K562 (cell line): ENCODE measurements around the gene COL5A3. TPM values are rescaled to one million over a fixed set of nuclear protein-coding genes. Genes with fewer than 3 reads are reported as not detected.

Experiments used
- CHCHD3 ChIP-seq: fragments of 250-450 bp; sonication (Bioruptor Pico); IDR thresholded peaks from 2 replicates; pipeline ENCODE4 v2.1.2; 2022; ENCODE audit warnings: mild to moderate bottlenecking
- LARP7 ChIP-seq: fragments of 450-650 bp; IDR thresholded peaks from 2 replicates; pipeline ENCODE4 v1.6.1; 2016
- MAZ ChIP-seq, 2 experiments: fragments of 450-650 bp in 1 of 2; sonication (generic) in 1 of 2; formaldehyde crosslinking; IDR thresholded peaks in 1 of 2; conservative IDR thresholded peaks in 1 of 2; 2 replicates each; pipeline versions ENCODE4 v1.4.0 to v1.5.0; 2020; ENCODE audit warnings: mild to moderate bottlenecking in 1 of 2, missing genetic modification reagents in 1 of 2
- RAD21 ChIP-seq, 2 experiments: fragments of 250-450 bp in 1 of 2; fragments of 450-650 bp in 1 of 2; sonication (Bioruptor Pico) in 1 of 2; formaldehyde crosslinking in 1 of 2; IDR thresholded peaks in 1 of 2; conservative IDR thresholded peaks in 1 of 2; 2 replicates each; pipeline versions ENCODE4 v1.4.0 to v1.8.0; 2020 to 2022; ENCODE audit warnings: mild to moderate bottlenecking in 2 of 2, moderate library complexity in 1 of 2
- polyA plus RNA-seq, 8 experiments: library from polyadenylated mRNA; depleted of rRNA in 4 of 8; stranded (reverse) in 5 of 8; unstranded in 3 of 8; fragments of >200 nt; fragmentation: Nextera tagmentation in 2 of 8; fragmentation: Illumina TruSeq in 1 of 8; extraction: Ambion mirVana in 2 of 8; extraction: Trizol in 1 of 8; gene quantifications; 2 replicates each; pipeline versions ENCODE4 v1.2.1 to v1.2.3, GENCODE V29; 2011 to 2014; ENCODE audit warnings: inconsistent platforms in 1 of 8, missing spikeins in 1 of 8
- total RNA-seq, 7 experiments: library from RNA; depleted of rRNA in 6 of 7; stranded (reverse); fragments of >200 nt in 6 of 7; fragmentation: Illumina TruSeq in 2 of 7; extraction: Trizol in 2 of 7; gene quantifications; 2 replicates each; pipeline versions ENCODE4 v1.2.1 to v1.2.3, GENCODE V29; 2011 to 2021; ENCODE audit warnings: low replicate concordance in 1 of 7
- TF ChIP-seq, protein P1 (sequence below): fragments of 200-600 bp; sonication (generic); IDR thresholded peaks from one replicate; pipeline ENCODE4 v1.6.1; 2012; ENCODE audit warnings: mild to moderate bottlenecking, low read depth, low read length, inconsistent platforms
- TF ChIP-seq, protein P2 (sequence below), 3 experiments: IDR thresholded peaks in 2 of 3; conservative IDR thresholded peaks in 1 of 3; 2 replicates each; pipeline ENCODE4 v1.5.1; 2011 to 2012; ENCODE audit warnings: low read length in 3 of 3, mild to moderate bottlenecking in 3 of 3, control low read depth in 2 of 3, improper control_type of control experiment in 1 of 3, inconsistent platforms in 1 of 3, low read depth in 1 of 3, mixed read lengths in 1 of 3, moderate library complexity in 1 of 3; ENCODE audit not compliant: insufficient read depth in 2 of 3
- TF ChIP-seq, protein P3 (sequence below): sonication (generic); formaldehyde crosslinking; IDR thresholded peaks from 2 replicates; pipeline ENCODE4 v1.8.0; 2022; ENCODE audit warnings: mild to moderate bottlenecking, missing genetic modification reagents
- TF ChIP-seq, protein P4 (sequence below): sonication (generic); formaldehyde crosslinking; IDR thresholded peaks from 2 replicates; pipeline ENCODE4 v1.8.0; 2022; ENCODE audit warnings: mild to moderate bottlenecking, missing genetic modification reagents

The COL5A3 gene
- total and polyA plus RNA-seq, 9 of the 15 experiments (the other 6 are each of a cell fraction or from before 2014, with no cell fraction given), result 0.01 to 0.02 TPM; not detected in 7

DNA sequence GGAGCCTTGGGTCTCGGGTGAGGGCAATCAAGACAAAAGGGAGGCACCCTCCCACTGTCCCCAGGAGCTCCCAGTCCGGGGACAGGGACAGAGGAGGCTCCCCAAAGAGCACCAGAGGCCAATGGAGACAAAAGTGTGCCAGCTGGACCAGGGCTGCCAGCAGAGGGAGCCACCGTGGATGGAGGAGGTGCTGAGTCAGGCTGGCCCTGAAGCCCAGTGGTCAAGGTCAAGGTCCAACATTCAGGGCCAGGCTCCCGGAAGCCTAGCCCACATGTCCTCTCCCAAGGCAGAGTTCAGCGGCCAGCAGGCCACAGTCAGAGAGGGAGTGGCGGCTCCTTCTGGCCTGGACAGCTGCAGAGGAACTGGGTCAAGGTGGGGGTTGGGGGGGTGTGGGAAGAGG lies 8.4 kb downstream of the COL5A3 start (continued):
- TF ChIP-seq, protein P1, sequence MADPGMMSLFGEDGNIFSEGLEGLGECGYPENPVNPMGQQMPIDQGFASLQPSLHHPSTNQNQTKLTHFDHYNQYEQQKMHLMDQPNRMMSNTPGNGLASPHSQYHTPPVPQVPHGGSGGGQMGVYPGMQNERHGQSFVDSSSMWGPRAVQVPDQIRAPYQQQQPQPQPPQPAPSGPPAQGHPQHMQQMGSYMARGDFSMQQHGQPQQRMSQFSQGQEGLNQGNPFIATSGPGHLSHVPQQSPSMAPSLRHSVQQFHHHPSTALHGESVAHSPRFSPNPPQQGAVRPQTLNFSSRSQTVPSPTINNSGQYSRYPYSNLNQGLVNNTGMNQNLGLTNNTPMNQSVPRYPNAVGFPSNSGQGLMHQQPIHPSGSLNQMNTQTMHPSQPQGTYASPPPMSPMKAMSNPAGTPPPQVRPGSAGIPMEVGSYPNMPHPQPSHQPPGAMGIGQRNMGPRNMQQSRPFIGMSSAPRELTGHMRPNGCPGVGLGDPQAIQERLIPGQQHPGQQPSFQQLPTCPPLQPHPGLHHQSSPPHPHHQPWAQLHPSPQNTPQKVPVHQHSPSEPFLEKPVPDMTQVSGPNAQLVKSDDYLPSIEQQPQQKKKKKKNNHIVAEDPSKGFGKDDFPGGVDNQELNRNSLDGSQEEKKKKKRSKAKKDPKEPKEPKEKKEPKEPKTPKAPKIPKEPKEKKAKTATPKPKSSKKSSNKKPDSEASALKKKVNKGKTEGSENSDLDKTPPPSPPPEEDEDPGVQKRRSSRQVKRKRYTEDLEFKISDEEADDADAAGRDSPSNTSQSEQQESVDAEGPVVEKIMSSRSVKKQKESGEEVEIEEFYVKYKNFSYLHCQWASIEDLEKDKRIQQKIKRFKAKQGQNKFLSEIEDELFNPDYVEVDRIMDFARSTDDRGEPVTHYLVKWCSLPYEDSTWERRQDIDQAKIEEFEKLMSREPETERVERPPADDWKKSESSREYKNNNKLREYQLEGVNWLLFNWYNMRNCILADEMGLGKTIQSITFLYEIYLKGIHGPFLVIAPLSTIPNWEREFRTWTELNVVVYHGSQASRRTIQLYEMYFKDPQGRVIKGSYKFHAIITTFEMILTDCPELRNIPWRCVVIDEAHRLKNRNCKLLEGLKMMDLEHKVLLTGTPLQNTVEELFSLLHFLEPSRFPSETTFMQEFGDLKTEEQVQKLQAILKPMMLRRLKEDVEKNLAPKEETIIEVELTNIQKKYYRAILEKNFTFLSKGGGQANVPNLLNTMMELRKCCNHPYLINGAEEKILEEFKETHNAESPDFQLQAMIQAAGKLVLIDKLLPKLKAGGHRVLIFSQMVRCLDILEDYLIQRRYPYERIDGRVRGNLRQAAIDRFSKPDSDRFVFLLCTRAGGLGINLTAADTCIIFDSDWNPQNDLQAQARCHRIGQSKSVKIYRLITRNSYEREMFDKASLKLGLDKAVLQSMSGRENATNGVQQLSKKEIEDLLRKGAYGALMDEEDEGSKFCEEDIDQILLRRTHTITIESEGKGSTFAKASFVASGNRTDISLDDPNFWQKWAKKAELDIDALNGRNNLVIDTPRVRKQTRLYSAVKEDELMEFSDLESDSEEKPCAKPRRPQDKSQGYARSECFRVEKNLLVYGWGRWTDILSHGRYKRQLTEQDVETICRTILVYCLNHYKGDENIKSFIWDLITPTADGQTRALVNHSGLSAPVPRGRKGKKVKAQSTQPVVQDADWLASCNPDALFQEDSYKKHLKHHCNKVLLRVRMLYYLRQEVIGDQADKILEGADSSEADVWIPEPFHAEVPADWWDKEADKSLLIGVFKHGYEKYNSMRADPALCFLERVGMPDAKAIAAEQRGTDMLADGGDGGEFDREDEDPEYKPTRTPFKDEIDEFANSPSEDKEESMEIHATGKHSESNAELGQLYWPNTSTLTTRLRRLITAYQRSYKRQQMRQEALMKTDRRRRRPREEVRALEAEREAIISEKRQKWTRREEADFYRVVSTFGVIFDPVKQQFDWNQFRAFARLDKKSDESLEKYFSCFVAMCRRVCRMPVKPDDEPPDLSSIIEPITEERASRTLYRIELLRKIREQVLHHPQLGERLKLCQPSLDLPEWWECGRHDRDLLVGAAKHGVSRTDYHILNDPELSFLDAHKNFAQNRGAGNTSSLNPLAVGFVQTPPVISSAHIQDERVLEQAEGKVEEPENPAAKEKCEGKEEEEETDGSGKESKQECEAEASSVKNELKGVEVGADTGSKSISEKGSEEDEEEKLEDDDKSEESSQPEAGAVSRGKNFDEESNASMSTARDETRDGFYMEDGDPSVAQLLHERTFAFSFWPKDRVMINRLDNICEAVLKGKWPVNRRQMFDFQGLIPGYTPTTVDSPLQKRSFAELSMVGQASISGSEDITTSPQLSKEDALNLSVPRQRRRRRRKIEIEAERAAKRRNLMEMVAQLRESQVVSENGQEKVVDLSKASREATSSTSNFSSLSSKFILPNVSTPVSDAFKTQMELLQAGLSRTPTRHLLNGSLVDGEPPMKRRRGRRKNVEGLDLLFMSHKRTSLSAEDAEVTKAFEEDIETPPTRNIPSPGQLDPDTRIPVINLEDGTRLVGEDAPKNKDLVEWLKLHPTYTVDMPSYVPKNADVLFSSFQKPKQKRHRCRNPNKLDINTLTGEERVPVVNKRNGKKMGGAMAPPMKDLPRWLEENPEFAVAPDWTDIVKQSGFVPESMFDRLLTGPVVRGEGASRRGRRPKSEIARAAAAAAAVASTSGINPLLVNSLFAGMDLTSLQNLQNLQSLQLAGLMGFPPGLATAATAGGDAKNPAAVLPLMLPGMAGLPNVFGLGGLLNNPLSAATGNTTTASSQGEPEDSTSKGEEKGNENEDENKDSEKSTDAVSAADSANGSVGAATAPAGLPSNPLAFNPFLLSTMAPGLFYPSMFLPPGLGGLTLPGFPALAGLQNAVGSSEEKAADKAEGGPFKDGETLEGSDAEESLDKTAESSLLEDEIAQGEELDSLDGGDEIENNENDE, result no peak
- TF ChIP-seq, protein P2, sequence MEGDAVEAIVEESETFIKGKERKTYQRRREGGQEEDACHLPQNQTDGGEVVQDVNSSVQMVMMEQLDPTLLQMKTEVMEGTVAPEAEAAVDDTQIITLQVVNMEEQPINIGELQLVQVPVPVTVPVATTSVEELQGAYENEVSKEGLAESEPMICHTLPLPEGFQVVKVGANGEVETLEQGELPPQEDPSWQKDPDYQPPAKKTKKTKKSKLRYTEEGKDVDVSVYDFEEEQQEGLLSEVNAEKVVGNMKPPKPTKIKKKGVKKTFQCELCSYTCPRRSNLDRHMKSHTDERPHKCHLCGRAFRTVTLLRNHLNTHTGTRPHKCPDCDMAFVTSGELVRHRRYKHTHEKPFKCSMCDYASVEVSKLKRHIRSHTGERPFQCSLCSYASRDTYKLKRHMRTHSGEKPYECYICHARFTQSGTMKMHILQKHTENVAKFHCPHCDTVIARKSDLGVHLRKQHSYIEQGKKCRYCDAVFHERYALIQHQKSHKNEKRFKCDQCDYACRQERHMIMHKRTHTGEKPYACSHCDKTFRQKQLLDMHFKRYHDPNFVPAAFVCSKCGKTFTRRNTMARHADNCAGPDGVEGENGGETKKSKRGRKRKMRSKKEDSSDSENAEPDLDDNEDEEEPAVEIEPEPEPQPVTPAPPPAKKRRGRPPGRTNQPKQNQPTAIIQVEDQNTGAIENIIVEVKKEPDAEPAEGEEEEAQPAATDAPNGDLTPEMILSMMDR (IDR thresholded peaks at IDR 0.05 in 2 of 3, conservative IDR thresholded peaks at IDR 0.05 in 1 of 3; ENCODE audit: insufficient read depth in 2 of 3, low read depth in 1 of 3, low read length in 3 of 3), result peak; percentile 44 to 60 (median 57)
- TF ChIP-seq MAZ (CRISPR knock-in tag; conservative IDR thresholded peaks at IDR 0.05 in 1 of 2, IDR thresholded peaks at IDR 0.05 in 1 of 2) (0 out of 4 replicates have a peak, but pooled peaks of 1 of the 2 experiments have one; percentile 21), RAD21 (CRISPR knock-in tag; conservative IDR thresholded peaks at IDR 0.05 in 1 of 2, IDR thresholded peaks at IDR 0.05 in 1 of 2) (peak in 1 of 2 experiments; percentile 22; a peak in 1 of 4 replicates), LARP7 (no peak), CHCHD3 (CRISPR knock-in tag) (no peak)
- TF ChIP-seq, protein P3, sequence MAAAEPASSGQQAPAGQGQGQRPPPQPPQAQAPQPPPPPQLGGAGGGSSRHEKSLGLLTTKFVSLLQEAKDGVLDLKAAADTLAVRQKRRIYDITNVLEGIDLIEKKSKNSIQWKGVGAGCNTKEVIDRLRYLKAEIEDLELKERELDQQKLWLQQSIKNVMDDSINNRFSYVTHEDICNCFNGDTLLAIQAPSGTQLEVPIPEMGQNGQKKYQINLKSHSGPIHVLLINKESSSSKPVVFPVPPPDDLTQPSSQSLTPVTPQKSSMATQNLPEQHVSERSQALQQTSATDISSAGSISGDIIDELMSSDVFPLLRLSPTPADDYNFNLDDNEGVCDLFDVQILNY (CRISPR knock-in tag), result no peak
- TF ChIP-seq, protein P4, sequence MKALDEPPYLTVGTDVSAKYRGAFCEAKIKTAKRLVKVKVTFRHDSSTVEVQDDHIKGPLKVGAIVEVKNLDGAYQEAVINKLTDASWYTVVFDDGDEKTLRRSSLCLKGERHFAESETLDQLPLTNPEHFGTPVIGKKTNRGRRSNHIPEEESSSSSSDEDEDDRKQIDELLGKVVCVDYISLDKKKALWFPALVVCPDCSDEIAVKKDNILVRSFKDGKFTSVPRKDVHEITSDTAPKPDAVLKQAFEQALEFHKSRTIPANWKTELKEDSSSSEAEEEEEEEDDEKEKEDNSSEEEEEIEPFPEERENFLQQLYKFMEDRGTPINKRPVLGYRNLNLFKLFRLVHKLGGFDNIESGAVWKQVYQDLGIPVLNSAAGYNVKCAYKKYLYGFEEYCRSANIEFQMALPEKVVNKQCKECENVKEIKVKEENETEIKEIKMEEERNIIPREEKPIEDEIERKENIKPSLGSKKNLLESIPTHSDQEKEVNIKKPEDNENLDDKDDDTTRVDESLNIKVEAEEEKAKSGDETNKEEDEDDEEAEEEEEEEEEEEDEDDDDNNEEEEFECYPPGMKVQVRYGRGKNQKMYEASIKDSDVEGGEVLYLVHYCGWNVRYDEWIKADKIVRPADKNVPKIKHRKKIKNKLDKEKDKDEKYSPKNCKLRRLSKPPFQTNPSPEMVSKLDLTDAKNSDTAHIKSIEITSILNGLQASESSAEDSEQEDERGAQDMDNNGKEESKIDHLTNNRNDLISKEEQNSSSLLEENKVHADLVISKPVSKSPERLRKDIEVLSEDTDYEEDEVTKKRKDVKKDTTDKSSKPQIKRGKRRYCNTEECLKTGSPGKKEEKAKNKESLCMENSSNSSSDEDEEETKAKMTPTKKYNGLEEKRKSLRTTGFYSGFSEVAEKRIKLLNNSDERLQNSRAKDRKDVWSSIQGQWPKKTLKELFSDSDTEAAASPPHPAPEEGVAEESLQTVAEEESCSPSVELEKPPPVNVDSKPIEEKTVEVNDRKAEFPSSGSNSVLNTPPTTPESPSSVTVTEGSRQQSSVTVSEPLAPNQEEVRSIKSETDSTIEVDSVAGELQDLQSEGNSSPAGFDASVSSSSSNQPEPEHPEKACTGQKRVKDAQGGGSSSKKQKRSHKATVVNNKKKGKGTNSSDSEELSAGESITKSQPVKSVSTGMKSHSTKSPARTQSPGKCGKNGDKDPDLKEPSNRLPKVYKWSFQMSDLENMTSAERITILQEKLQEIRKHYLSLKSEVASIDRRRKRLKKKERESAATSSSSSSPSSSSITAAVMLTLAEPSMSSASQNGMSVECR (CRISPR knock-in tag), result no peak
